Adrenal gland (tissue), 5 donors: ENCODE measurements around the gene DLGAP1.
"Not testable (repeated sequence)": the region's sequence is repeated elsewhere in the genome, so short reads cannot be mapped to it uniquely, and the experiment has no call there.

Experiments used
- POLR2A ChIP-seq, 2 donors: fragments of 450-650 bp; IDR thresholded peaks; one replicate each; pipeline ENCODE4 v1.6.1; 2017; ENCODE audit warnings: antibody characterized with exemption in 2 of 2, mild to moderate bottlenecking in 2 of 2, moderate library complexity in 1 of 2
- TF ChIP-seq, protein P1 (sequence below), 6 experiments: fragments of 450-650 bp in 4 of 6; fragments of 200-600 bp in 2 of 6; sonication (generic) in 1 of 6; IDR thresholded peaks; 1 replicate in 5 of 6; 2 replicates in 1 of 6; pipeline versions ENCODE4 v1.5.1 to v1.8.0; 2016 to 2021; ENCODE audit warnings: antibody characterized with exemption in 6 of 6, mild to moderate bottlenecking in 2 of 6, moderate library complexity in 1 of 6
- donor health status: DM: no; HTN: no; CAD: no.

DNA sequence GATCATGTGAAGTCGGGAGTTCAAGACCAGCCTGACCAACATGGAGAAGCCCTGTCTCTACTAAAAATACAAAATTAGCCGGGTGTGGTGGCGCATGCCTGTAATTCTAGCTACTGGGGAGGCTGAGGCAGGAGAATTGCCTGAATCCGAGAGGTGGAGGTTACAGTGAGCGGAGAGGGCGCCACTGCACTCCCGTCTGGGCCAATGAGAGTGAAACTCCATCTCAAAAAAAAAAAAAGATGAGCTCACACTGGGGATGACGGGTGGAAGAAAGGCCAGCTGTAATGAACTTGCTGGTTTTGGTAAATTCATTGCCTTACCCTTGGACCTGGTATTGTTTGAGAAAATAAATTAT lies 847.0 kb downstream of the DLGAP1 start:
- TF ChIP-seq, protein P1, sequence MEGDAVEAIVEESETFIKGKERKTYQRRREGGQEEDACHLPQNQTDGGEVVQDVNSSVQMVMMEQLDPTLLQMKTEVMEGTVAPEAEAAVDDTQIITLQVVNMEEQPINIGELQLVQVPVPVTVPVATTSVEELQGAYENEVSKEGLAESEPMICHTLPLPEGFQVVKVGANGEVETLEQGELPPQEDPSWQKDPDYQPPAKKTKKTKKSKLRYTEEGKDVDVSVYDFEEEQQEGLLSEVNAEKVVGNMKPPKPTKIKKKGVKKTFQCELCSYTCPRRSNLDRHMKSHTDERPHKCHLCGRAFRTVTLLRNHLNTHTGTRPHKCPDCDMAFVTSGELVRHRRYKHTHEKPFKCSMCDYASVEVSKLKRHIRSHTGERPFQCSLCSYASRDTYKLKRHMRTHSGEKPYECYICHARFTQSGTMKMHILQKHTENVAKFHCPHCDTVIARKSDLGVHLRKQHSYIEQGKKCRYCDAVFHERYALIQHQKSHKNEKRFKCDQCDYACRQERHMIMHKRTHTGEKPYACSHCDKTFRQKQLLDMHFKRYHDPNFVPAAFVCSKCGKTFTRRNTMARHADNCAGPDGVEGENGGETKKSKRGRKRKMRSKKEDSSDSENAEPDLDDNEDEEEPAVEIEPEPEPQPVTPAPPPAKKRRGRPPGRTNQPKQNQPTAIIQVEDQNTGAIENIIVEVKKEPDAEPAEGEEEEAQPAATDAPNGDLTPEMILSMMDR (IDR thresholded peaks at IDR 0.05), result not testable (repeated sequence)
- TF ChIP-seq POLR2A (IDR thresholded peaks at IDR 0.05), result not testable (repeated sequence)
